ENCODE results near the gene IL27RA. TPM values are rescaled to one million over a fixed set of nuclear protein-coding genes. Genes with fewer than 3 reads are reported as not detected.
"Not testable (repeated sequence)": the region's sequence is repeated elsewhere in the genome, so short reads cannot be mapped to it uniquely, and the experiment has no call there.

The IL27RA gene
- total RNA-seq, 1 donor from 2014 or later: 16.2 TPM

DNA sequence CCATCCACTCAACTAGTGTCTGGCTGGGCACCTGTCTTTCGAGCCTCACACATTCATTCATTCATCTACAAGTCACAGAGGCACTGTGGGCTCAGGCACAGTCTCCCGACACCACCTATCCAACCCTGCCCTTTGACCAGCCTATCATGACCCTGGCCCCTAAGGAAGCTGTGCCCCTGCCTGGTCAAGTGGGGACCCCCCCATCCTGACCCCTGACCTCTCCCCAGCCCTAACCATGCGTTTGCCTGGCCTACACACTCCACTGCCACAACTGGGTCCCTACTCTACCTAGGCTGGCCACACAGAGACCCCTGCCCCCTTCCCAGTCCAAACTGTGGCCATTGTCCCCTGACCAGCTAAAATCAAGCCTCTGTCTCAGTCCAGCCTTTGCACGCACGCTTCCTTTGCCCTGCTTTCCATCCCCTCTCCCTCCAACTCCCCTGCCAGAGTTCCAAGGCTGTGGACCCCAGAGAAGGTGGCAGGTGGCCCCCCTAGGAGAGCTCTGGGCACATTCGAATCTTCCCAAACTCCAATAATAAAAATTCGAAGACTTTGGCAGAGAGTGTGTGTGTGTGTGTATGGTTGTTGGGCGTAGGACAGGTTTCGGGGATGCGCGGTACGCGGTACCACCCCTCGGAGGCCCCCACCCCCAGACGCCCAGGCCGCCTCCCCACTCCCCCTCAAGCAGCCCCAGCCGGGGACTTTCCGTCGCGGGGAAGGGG is 404 bp upstream of the IL27RA start:
- peaks cover 8% of the 10 kb centered on the region for H3K4me1 ChIP-seq
- H3K4me3 ChIP-seq: peak overlapping the region; percentile 79
- intact Hi-C loops (cut with DNase I): no loop called here
- ATAC-seq (no peak), DNase-seq (no peak)
- no peaks in the 10 kb centered on the region for H3K27me3 ChIP-seq
- peak overlapping the region; percentile 88 for H3K27ac ChIP-seq
- TF ChIP-seq, protein P1, sequence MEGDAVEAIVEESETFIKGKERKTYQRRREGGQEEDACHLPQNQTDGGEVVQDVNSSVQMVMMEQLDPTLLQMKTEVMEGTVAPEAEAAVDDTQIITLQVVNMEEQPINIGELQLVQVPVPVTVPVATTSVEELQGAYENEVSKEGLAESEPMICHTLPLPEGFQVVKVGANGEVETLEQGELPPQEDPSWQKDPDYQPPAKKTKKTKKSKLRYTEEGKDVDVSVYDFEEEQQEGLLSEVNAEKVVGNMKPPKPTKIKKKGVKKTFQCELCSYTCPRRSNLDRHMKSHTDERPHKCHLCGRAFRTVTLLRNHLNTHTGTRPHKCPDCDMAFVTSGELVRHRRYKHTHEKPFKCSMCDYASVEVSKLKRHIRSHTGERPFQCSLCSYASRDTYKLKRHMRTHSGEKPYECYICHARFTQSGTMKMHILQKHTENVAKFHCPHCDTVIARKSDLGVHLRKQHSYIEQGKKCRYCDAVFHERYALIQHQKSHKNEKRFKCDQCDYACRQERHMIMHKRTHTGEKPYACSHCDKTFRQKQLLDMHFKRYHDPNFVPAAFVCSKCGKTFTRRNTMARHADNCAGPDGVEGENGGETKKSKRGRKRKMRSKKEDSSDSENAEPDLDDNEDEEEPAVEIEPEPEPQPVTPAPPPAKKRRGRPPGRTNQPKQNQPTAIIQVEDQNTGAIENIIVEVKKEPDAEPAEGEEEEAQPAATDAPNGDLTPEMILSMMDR (IDR thresholded peaks at IDR 0.05): no peak
- H3K36me3 ChIP-seq: no peaks in the 10 kb centered on the region
- H3K9me3 ChIP-seq: no peaks in the 10 kb centered on the region

DNA sequence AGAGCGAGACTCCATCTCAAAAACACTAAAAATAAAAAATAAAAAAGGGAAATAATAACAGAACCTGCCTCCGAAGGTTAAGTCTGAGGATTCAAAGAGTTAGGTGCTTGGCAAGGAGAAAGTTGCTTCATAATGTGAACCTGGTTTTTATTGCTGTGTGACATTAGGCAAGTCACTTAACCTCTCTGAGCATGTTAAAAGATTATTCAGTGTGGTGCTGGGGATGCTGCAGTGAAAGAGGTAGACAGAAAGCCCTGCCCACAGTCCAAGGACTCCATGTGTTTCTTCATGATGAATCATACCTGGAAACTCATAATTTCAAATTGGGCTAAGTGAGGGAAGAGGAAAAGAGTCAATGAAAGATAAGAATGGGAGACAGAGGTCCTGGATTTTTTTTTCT is 2.4 kb downstream of the IL27RA start:
- intact Hi-C loops (cut with DNase I): no loop called here
- Histone ChIP-seq H3K4me3 (no peak overlapping the region), H3K4me1 (peaks cover 8% of the 10 kb centered on the region), H3K27me3 (no peaks in the 10 kb centered on the region), H3K27ac (no peak overlapping the region), H3K36me3 (no peaks in the 10 kb centered on the region), H3K9me3 (no peaks in the 10 kb centered on the region)
- ATAC-seq (no peak), DNase-seq (no peak)
- TF ChIP-seq, protein P1 (IDR thresholded peaks at IDR 0.05): no peak

DNA sequence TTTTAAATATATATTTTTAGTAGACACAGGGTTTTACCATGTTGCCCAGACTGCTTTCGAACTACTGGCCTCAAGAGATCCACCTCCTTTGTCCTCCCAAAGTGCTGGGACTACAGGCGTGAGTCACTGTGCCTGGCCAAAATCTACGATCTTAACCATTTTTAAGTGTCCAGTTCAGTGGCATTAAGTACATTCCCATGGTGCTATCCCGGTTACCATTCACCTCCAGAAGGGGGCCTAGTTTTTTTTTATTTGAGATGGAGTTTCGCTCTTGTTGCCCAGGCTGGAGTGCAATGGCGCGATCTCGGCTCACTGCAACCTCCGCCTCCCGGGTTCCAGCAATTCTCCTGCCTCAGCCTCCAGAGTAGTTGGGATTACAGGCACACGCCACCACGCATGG is 3.6 kb downstream of the IL27RA start:
- H3K27me3 ChIP-seq; H3K9me3 ChIP-seq; H3K4me1 ChIP-seq; H3K36me3 ChIP-seq; DNase-seq; intact Hi-C loops (cut with DNase I); H3K27ac ChIP-seq; ATAC-seq; H3K4me3 ChIP-seq: not testable (repeated sequence)

DNA sequence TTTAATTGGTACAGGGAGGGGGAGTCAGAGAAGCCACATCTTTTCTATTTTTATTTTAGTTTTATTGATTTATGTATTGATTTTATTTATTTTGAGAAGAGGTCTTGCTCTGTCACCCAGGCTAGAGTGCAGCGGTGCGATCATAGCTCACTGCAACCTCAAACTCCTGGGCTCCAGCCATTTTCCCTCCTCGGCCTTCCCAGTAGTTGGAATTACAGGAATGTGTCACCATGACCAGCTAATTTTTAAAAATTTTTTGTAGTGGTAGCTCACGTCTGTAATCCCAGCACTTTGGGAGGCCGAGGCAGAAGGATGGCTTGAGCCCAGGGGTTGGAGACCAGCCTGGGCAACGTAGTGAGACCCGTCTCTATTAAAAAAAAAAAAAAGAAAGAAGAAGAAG is 4.1 kb downstream of the IL27RA start:
- intact Hi-C loops (cut with DNase I): no loop called here
- Histone ChIP-seq H3K4me3 (no peak overlapping the region), H3K36me3 (no peaks in the 10 kb centered on the region), H3K9me3 (no peaks in the 10 kb centered on the region), H3K4me1 (peaks cover 8% of the 10 kb centered on the region), H3K27me3 (no peaks in the 10 kb centered on the region), H3K27ac (no peak overlapping the region)
- ATAC-seq (no peak), DNase-seq (no peak)
- TF ChIP-seq, protein P1 (IDR thresholded peaks at IDR 0.05): no peak

DNA sequence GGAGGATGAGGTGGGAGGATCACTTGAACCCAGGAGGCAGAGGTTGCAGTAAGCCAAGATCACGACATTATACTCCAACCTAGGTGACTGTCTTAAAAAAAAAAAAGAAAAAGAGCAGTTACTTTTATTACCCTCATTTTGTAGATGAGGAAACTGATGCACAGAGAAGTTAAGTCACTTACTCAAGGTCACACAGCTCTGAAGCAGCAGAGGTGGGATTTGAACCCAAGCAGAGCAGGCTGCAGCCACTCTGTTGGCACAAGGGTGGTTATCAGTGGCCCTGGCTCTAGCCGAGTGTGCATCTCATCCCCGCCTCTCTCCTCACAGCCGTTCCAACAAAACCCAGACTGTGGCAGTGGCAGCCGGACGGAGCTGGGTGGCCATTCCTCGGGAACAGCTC is 7.6 kb downstream of the IL27RA start:
- Histone ChIP-seq H3K9me3 (no peaks in the 10 kb centered on the region), H3K36me3 (no peaks in the 10 kb centered on the region), H3K27me3 (no peaks in the 10 kb centered on the region), H3K27ac (no peak overlapping the region), H3K4me1 (no peaks in the 10 kb centered on the region), H3K4me3 (no peak overlapping the region)
- TF ChIP-seq, protein P1 (IDR thresholded peaks at IDR 0.05): no peak
- DNase-seq: no peak
- no peak for ATAC-seq
- intact Hi-C loops (cut with DNase I): no loop called here

DNA sequence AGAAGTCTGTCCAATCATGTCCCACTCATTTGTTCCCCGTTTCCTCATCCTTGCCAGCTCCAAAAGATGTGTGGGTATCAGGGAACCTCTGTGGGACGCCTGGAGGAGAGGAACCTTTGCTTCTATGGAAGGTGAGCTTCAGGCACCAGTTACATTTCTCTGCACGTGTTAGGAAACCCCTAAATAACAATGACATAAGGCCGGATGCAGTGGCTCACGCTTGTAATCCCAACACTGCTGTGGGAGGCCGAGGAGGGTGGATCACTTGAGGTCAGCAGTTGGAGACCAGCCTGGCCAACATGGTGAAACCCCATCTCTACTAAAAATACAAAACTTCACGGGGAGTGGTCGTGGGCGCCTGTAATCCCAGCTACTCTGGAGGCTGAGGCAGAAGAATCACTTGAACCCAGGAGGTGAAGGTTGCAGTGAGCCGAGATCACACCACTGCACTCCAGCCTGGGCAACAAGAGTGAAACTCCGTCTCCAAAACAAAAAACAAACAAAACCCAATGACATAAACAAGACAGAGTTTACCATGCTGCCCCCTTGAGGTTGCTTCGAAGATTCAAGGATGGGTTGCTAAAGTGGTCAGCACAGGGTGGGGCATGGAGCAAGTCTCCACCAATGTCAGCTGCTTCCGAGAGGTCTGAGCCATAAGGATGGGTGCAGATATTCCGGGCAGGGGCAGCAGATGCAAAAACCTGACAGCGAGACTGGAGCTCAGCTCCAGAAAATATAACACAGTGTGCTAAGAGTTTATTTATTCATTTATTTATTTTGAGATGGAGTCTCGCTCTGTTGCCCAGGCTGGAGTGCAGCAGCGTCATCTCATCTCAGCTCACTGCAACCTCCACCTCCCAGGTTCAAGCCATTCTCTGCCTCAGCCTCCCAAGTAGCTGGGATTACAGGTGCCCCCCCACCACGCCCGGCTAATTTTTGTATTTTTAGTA is 11.4 kb downstream of the IL27RA start:
- H3K9me3 ChIP-seq; H3K4me3 ChIP-seq; H3K4me1 ChIP-seq; DNase-seq; H3K27me3 ChIP-seq; H3K36me3 ChIP-seq; intact Hi-C loops (cut with DNase I): not testable (repeated sequence)
- TF ChIP-seq, protein P1 (IDR thresholded peaks at IDR 0.05): peak; percentile 56
- peak; percentile 85 for ATAC-seq
- H3K27ac ChIP-seq: peak overlapping the region; percentile 26

DNA sequence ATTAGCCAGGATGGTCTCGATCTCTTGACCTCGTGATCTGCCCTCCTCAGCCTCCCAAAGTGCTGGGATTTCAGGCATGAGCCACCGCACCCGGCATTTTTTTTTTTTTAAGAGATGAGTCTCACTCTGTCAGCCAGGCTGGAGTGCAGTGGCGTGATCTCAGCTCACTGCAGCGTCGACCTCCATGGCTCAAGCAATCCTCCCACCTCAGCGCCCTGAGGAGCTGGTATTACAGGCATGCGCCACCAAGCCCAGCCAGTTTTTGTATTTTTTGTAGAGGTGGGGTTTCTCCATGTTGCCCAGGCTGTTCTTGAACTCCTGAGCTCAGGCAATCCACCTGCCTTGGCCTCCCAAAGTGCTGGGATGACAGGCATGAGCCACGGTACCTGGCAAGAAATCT is 16.3 kb downstream of the IL27RA start:
- H3K4me3 ChIP-seq; intact Hi-C loops (cut with DNase I); H3K27ac ChIP-seq; DNase-seq; ATAC-seq; H3K27me3 ChIP-seq; H3K4me1 ChIP-seq; H3K9me3 ChIP-seq: not testable (repeated sequence)
- peaks cover 14% of the 10 kb centered on the region for H3K36me3 ChIP-seq
